ENCODE data around the gene ASAP3. TPM values are rescaled to one million over a fixed set of nuclear protein-coding genes. Genes with fewer than 3 reads are reported as not detected.

The ASAP3 gene
- total and polyA plus RNA-seq, 2 donors (not counting 3 experiments of a cell fraction or from before 2014, with no cell fraction given): 12.5 to 14.2 TPM

DNA sequence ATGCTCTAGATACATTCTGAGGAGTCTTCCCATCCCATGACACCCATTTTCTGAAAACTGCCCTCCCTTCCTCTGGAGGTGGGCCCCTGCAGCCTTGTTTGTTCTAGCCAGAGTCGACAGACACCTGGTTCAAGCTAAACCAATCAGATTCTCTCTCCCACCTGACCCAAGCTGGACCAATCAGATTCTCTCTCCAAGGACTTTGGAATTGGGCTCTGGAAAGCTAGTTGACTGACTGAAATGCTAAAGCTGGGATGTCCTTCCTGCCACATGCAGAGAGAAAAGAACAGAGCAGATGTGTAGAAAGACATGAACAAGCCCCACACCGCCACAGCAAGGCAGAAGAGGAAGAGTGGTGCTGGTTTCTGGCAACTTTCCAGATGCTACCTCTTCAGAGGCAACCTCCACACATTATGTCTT is 24.6 kb downstream of the ASAP3 start:
- dilution Hi-C loops (cut with MboI; ENCODE audit: extremely low pct_ligation_motif_present, low sequenced_read_pairs) (no loop called here), intact Hi-C loops (cut with micrococcal nuclease) (no loop called here)
- Histone ChIP-seq H3K4me3 (replicated peaks in 1 of 3; ENCODE audit: insufficient read depth in 1 of 3, low read depth in 1 of 3, low read length in 3 of 3) (no peak overlapping the region), H4K20me1 (replicated peaks; ENCODE audit: control insufficient read depth, extremely low read depth, insufficient read depth, low read length) (no peaks in the 10 kb centered on the region), H3K27ac (ENCODE audit: insufficient read depth, low read depth, low read length) (no peak overlapping the region), H3K9me1 (replicated peaks; ENCODE audit: control insufficient read depth, extremely low read depth, insufficient read depth, low read length) (no peaks in the 10 kb centered on the region), H3K9ac (replicated peaks; ENCODE audit: extremely low read depth, insufficient read depth, low read length) (no peak overlapping the region), H3K36me3 (ENCODE audit: control insufficient read depth in 2 of 2, extremely low read depth in 1 of 2, insufficient read depth in 2 of 2, low read length in 2 of 2) (peaks cover 0 to 2% of the 10 kb centered on the region in 2 experiments), H3K9me3 (replicated peaks; ENCODE audit: control insufficient read depth, insufficient read depth, low read length) (no peaks in the 10 kb centered on the region), H3K79me2 (ENCODE audit: control insufficient read depth, insufficient read depth, low read length) (no peaks in the 10 kb centered on the region), H3K27me3 (ENCODE audit: control insufficient read depth in 2 of 2, insufficient read depth in 2 of 2, low read length in 2 of 2) (peaks cover 0 to 3% of the 10 kb centered on the region in 2 experiments), H3K4me1 (ENCODE audit: control insufficient read depth, extremely low read depth, insufficient read depth, low read length) (no peaks in the 10 kb centered on the region), H3K4me2 (ENCODE audit: insufficient read depth, low read length) (no peak overlapping the region), H2AFZ (ENCODE audit: low read depth, low read length) (no peak overlapping the region)
- BruUV-seq (replicated peaks): no TSS peak
- TF ChIP-seq EZH2 (IDR thresholded peaks at IDR 0.05; ENCODE audit: borderline replicate concordance, low read depth, low read length, severe bottlenecking) (no peak), FOS (IDR thresholded peaks at IDR 0.05; ENCODE audit: borderline replicate concordance, insufficient read depth, low read length) (no peak), GATA2 (IDR thresholded peaks at IDR 0.05; ENCODE audit: insufficient read depth, insufficient read length, low read depth, low read length) (no peak), POLR2AphosphoS5 (IDR thresholded peaks at IDR 0.05; ENCODE audit: insufficient read depth, low read depth, low read length) (no peak), MYC (IDR thresholded peaks at IDR 0.05; ENCODE audit: low read depth, low read length) (no peak)
- POLR2A ChIA-PET: no interaction called here
- no peak for DNase-seq (ENCODE audit: low read depth, low spot score)
- FAIRE-seq: no peak
- CTCF ChIA-PET: interaction anchor here (1.2 kb wide), 1 partner anchor 38 kb away, joined by 3 read pairs; no protein-coding TSS in a partner anchor

DNA sequence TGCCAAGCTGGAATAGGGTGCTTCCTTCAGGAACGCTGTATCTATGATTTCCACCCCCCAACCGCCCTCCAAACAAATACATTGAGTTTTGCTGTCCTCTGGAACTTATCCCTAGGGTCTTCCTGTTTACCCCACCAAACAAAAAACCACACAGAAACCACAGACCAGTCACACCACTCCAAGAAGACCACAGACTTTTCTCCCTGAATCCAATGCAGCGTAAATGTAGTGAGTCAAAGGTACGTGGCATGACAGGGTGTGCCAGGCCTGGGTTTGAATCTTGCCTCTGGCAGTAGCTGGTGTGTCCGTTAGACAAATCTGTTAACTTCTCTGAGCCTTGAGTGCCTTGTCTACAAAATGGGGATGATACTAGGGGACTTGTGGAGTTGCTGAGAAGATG is 27.8 kb downstream of the ASAP3 start:
- BruUV-seq (replicated peaks): no TSS peak
- H3K9ac ChIP-seq (replicated peaks; ENCODE audit: extremely low read depth, insufficient read depth, low read length): no peak overlapping the region
- TF ChIP-seq FOS (IDR thresholded peaks at IDR 0.05; ENCODE audit: borderline replicate concordance, insufficient read depth, low read length): no peak
- no peak for TF ChIP-seq POLR2A (IDR thresholded peaks at IDR 0.05; ENCODE audit: low read depth, low read length)
- no peak for TF ChIP-seq GATA2 (IDR thresholded peaks at IDR 0.05; ENCODE audit: insufficient read depth, insufficient read length, low read depth, low read length)
- no peak for TF ChIP-seq EZH2 (IDR thresholded peaks at IDR 0.05; ENCODE audit: borderline replicate concordance, low read depth, low read length, severe bottlenecking)
- TF ChIP-seq JUN (IDR thresholded peaks at IDR 0.05; ENCODE audit: borderline replicate concordance, insufficient read depth, insufficient read length, low read depth): no peak
- TF ChIP-seq POLR2AphosphoS5 (IDR thresholded peaks at IDR 0.05; ENCODE audit: insufficient read depth, low read depth, low read length): no peak
- TF ChIP-seq, protein P1, sequence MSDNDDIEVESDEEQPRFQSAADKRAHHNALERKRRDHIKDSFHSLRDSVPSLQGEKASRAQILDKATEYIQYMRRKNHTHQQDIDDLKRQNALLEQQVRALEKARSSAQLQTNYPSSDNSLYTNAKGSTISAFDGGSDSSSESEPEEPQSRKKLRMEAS (IDR thresholded peaks at IDR 0.05; ENCODE audit: insufficient read depth, insufficient read length): no peak
- TF ChIP-seq CTCF (IDR thresholded peaks at IDR 0.05; ENCODE audit: extremely low read depth in 1 of 2, insufficient read depth in 1 of 2, low read depth in 1 of 2, low read length in 2 of 2): no peak
- no peak for TF ChIP-seq MYC (IDR thresholded peaks at IDR 0.05; ENCODE audit: low read depth, low read length)
- intact Hi-C loops (cut with micrococcal nuclease): no loop called here
- CTCF ChIA-PET: no interaction called here
- H2AFZ ChIP-seq (ENCODE audit: low read depth, low read length): no peak overlapping the region
- H3K9me3 ChIP-seq (replicated peaks; ENCODE audit: control insufficient read depth, insufficient read depth, low read length): no peaks in the 10 kb centered on the region
- no peak for FAIRE-seq
- peaks cover 0 to 2% of the 10 kb centered on the region in 2 experiments for H3K36me3 ChIP-seq (ENCODE audit: control insufficient read depth in 2 of 2, extremely low read depth in 1 of 2, insufficient read depth in 2 of 2, low read length in 2 of 2)
- H3K4me2 ChIP-seq (ENCODE audit: insufficient read depth, low read length): no peak overlapping the region
- POLR2A ChIA-PET: no interaction called here
- no peaks in the 10 kb centered on the region for H3K9me1 ChIP-seq (replicated peaks; ENCODE audit: control insufficient read depth, extremely low read depth, insufficient read depth, low read length)
- no peaks in the 10 kb centered on the region for H4K20me1 ChIP-seq (replicated peaks; ENCODE audit: control insufficient read depth, extremely low read depth, insufficient read depth, low read length)
- no peaks in the 10 kb centered on the region for H3K4me1 ChIP-seq (ENCODE audit: control insufficient read depth, extremely low read depth, insufficient read depth, low read length)
- H3K27me3 ChIP-seq (ENCODE audit: control insufficient read depth in 2 of 2, insufficient read depth in 2 of 2, low read length in 2 of 2): no peaks in the 10 kb centered on the region
- dilution Hi-C loops (cut with MboI; ENCODE audit: extremely low pct_ligation_motif_present, low sequenced_read_pairs): no loop called here
- DNase-seq (ENCODE audit: low read depth, low spot score): no peak
- H3K79me2 ChIP-seq (ENCODE audit: control insufficient read depth, insufficient read depth, low read length): no peaks in the 10 kb centered on the region
- no peak overlapping the region for H3K4me3 ChIP-seq (replicated peaks in 1 of 3; ENCODE audit: insufficient read depth in 1 of 3, low read depth in 1 of 3, low read length in 3 of 3)
- no peak overlapping the region for H3K27ac ChIP-seq (ENCODE audit: insufficient read depth, low read depth, low read length)

Measured in endothelial cell of umbilical vein (primary cell).